ENCODE measurements around the gene LIPE.

Gene LIPE

GRCh38 chr19:42366673-42367072 lies 60.5 kb downstream of the LIPE start:
- intact Hi-C loops (cut with DNase I), result no loop called here
- DNase-seq, result no peak

- intact Hi-C loops (cut with DNase I), result no loop called here
- DNase-seq, result peak in 5 of 42 donors; percentile 9 to 44 (median 31)
Measured at GRCh38 chr19:42363614-42364346, 63.4 kb downstream of the LIPE start.

GRCh38 chr19:42362891-42363440 lies 64.2 kb downstream of the LIPE start:
- DNase-seq, result no peak
- intact Hi-C loops (cut with DNase I), result no loop called here

- DNase-seq, result no peak
Measured at GRCh38 chr19:42362342-42362741, 64.8 kb downstream of the LIPE start.

GRCh38 chr19:42361545-42361910 lies 65.7 kb downstream of the LIPE start:
- intact Hi-C loops (cut with DNase I), result no loop called here
- DNase-seq, result no peak

More at GRCh38 chr19:42362342-42362741, 64.8 kb downstream of the LIPE start:
- intact Hi-C loops (cut with DNase I), result no loop called here

- no peak for DNase-seq
- intact Hi-C loops (cut with DNase I), result no loop called here
Measured at GRCh38 chr19:42360787-42361544, 66.2 kb downstream of the LIPE start.

GRCh38 chr19:42357290-42357689 lies 69.9 kb downstream of the LIPE start:
- intact Hi-C loops (cut with DNase I), result no loop called here
- no peak for DNase-seq

- DNase-seq, result no peak
- intact Hi-C loops (cut with DNase I), result no loop called here
Measured at GRCh38 chr19:42356686-42357085, 70.5 kb downstream of the LIPE start.

GRCh38 chr19:42355896-42356295 lies 71.3 kb downstream of the LIPE start:
- intact Hi-C loops (cut with DNase I), result no loop called here

GRCh38 chr19:42353341-42354015 lies 73.7 kb downstream of the LIPE start:
- no peak for DNase-seq
- intact Hi-C loops (cut with DNase I), result no loop called here

More at GRCh38 chr19:42355896-42356295, 71.3 kb downstream of the LIPE start:
- DNase-seq, result no peak

GRCh38 chr19:42352301-42353259 lies 74.6 kb downstream of the LIPE start:
- DNase-seq, result peak; percentile 54 to 98 (median 82)
- intact Hi-C loops (cut with DNase I), result no loop called here
